ENCODE results near the gene FAM25G.

The FAM25G gene

GRCh38 chr10:47451998-47452494 lies 39.5 kb downstream of the FAM25G start:
- Histone ChIP-seq H3K9me3 (ENCODE audit: control insufficient read depth, insufficient read depth, low read length) (no peaks in the 10 kb centered on the region), H3K4me1 (ENCODE audit: control insufficient read depth, insufficient read depth, low read length) (no peaks in the 10 kb centered on the region), H3K4me3 (ENCODE audit: low read depth, low read length) (no peak overlapping the region), H3K9ac (ENCODE audit: low read depth, low read length) (no peak overlapping the region), H3K27me3 (ENCODE audit: control insufficient read depth, insufficient read depth, low read length) (no peaks in the 10 kb centered on the region), H3K36me3 (ENCODE audit: control insufficient read depth, insufficient read depth, low read length) (no peaks in the 10 kb centered on the region)

GRCh38 chr10:47451273-47451997 lies 40.1 kb downstream of the FAM25G start:
- no peaks in the 10 kb centered on the region for H3K4me1 ChIP-seq (ENCODE audit: control insufficient read depth, insufficient read depth, low read length)
- no peak overlapping the region for H3K4me3 ChIP-seq (ENCODE audit: low read depth, low read length)
- H3K9ac ChIP-seq (ENCODE audit: low read depth, low read length) = no peak overlapping the region
- no peaks in the 10 kb centered on the region for H3K27me3 ChIP-seq (ENCODE audit: control insufficient read depth, insufficient read depth, low read length)
- no peaks in the 10 kb centered on the region for H3K9me3 ChIP-seq (ENCODE audit: control insufficient read depth, insufficient read depth, low read length)
- no peaks in the 10 kb centered on the region for H3K36me3 ChIP-seq (ENCODE audit: control insufficient read depth, insufficient read depth, low read length)

GRCh38 chr10:47450442-47450841 lies 41.1 kb downstream of the FAM25G start:
- no peak overlapping the region for H3K9ac ChIP-seq (ENCODE audit: low read depth, low read length)
- H3K27me3 ChIP-seq (ENCODE audit: control insufficient read depth, insufficient read depth, low read length) = no peaks in the 10 kb centered on the region
- no peaks in the 10 kb centered on the region for H3K9me3 ChIP-seq (ENCODE audit: control insufficient read depth, insufficient read depth, low read length)
- no peak overlapping the region for H3K4me3 ChIP-seq (ENCODE audit: low read depth, low read length)
- no peaks in the 10 kb centered on the region for H3K4me1 ChIP-seq (ENCODE audit: control insufficient read depth, insufficient read depth, low read length)
- no peaks in the 10 kb centered on the region for H3K36me3 ChIP-seq (ENCODE audit: control insufficient read depth, insufficient read depth, low read length)

- H3K9me3 ChIP-seq (ENCODE audit: control insufficient read depth, insufficient read depth, low read length) = no peaks in the 10 kb centered on the region
- no peaks in the 10 kb centered on the region for H3K4me1 ChIP-seq (ENCODE audit: control insufficient read depth, insufficient read depth, low read length)
- H3K36me3 ChIP-seq (ENCODE audit: control insufficient read depth, insufficient read depth, low read length) = no peaks in the 10 kb centered on the region
- H3K4me3 ChIP-seq (ENCODE audit: low read depth, low read length) = no peak overlapping the region
- H3K9ac ChIP-seq (ENCODE audit: low read depth, low read length) = no peak overlapping the region
- no peaks in the 10 kb centered on the region for H3K27me3 ChIP-seq (ENCODE audit: control insufficient read depth, insufficient read depth, low read length)
Observed at GRCh38 chr10:47449979-47450378, 41.5 kb downstream of the FAM25G start.

- H3K9ac ChIP-seq (ENCODE audit: low read depth, low read length) = no peak overlapping the region
- no peaks in the 10 kb centered on the region for H3K27me3 ChIP-seq (ENCODE audit: control insufficient read depth, insufficient read depth, low read length)
- no peaks in the 10 kb centered on the region for H3K36me3 ChIP-seq (ENCODE audit: control insufficient read depth, insufficient read depth, low read length)
- H3K4me3 ChIP-seq (ENCODE audit: low read depth, low read length) = no peak overlapping the region
- no peaks in the 10 kb centered on the region for H3K4me1 ChIP-seq (ENCODE audit: control insufficient read depth, insufficient read depth, low read length)
- no peaks in the 10 kb centered on the region for H3K9me3 ChIP-seq (ENCODE audit: control insufficient read depth, insufficient read depth, low read length)
Observed at GRCh38 chr10:47449102-47449978, 42.2 kb downstream of the FAM25G start.

GRCh38 chr10:47447705-47448104 lies 43.8 kb downstream of the FAM25G start:
- H3K4me3 ChIP-seq (ENCODE audit: low read depth, low read length) = no peak overlapping the region

GRCh38 chr10:47447209-47447608 lies 44.3 kb downstream of the FAM25G start:
- no peaks in the 10 kb centered on the region for H3K36me3 ChIP-seq (ENCODE audit: control insufficient read depth, insufficient read depth, low read length)
- no peak overlapping the region for H3K9ac ChIP-seq (ENCODE audit: low read depth, low read length)
- H3K27me3 ChIP-seq (ENCODE audit: control insufficient read depth, insufficient read depth, low read length) = no peaks in the 10 kb centered on the region
- no peaks in the 10 kb centered on the region for H3K4me1 ChIP-seq (ENCODE audit: control insufficient read depth, insufficient read depth, low read length)
- no peak overlapping the region for H3K4me3 ChIP-seq (ENCODE audit: low read depth, low read length)
- no peaks in the 10 kb centered on the region for H3K9me3 ChIP-seq (ENCODE audit: control insufficient read depth, insufficient read depth, low read length)

More at GRCh38 chr10:47447705-47448104, 43.8 kb downstream of the FAM25G start:
- Histone ChIP-seq H3K27me3 (ENCODE audit: control insufficient read depth, insufficient read depth, low read length) (no peaks in the 10 kb centered on the region), H3K9ac (ENCODE audit: low read depth, low read length) (no peak overlapping the region), H3K9me3 (ENCODE audit: control insufficient read depth, insufficient read depth, low read length) (no peaks in the 10 kb centered on the region), H3K4me1 (ENCODE audit: control insufficient read depth, insufficient read depth, low read length) (no peaks in the 10 kb centered on the region), H3K36me3 (ENCODE audit: control insufficient read depth, insufficient read depth, low read length) (no peaks in the 10 kb centered on the region)

- no peak overlapping the region for H3K9ac ChIP-seq (ENCODE audit: low read depth, low read length)
- H3K27me3 ChIP-seq (ENCODE audit: control insufficient read depth, insufficient read depth, low read length) = no peaks in the 10 kb centered on the region
- no peaks in the 10 kb centered on the region for H3K9me3 ChIP-seq (ENCODE audit: control insufficient read depth, insufficient read depth, low read length)
- H3K4me3 ChIP-seq (ENCODE audit: low read depth, low read length) = no peak overlapping the region
- H3K36me3 ChIP-seq (ENCODE audit: control insufficient read depth, insufficient read depth, low read length) = no peaks in the 10 kb centered on the region
- no peaks in the 10 kb centered on the region for H3K4me1 ChIP-seq (ENCODE audit: control insufficient read depth, insufficient read depth, low read length)
Observed at GRCh38 chr10:47445720-47446119, 45.8 kb downstream of the FAM25G start.

- no peaks in the 10 kb centered on the region for H3K4me1 ChIP-seq (ENCODE audit: control insufficient read depth, insufficient read depth, low read length)
- no peak overlapping the region for H3K9ac ChIP-seq (ENCODE audit: low read depth, low read length)
- no peaks in the 10 kb centered on the region for H3K36me3 ChIP-seq (ENCODE audit: control insufficient read depth, insufficient read depth, low read length)
- H3K27me3 ChIP-seq (ENCODE audit: control insufficient read depth, insufficient read depth, low read length) = no peaks in the 10 kb centered on the region
- no peak overlapping the region for H3K4me3 ChIP-seq (ENCODE audit: low read depth, low read length)
- H3K9me3 ChIP-seq (ENCODE audit: control insufficient read depth, insufficient read depth, low read length) = no peaks in the 10 kb centered on the region
Observed at GRCh38 chr10:47444047-47444446, 47.5 kb downstream of the FAM25G start.

- no peak overlapping the region for H3K9ac ChIP-seq (ENCODE audit: low read depth, low read length)
- no peaks in the 10 kb centered on the region for H3K27me3 ChIP-seq (ENCODE audit: control insufficient read depth, insufficient read depth, low read length)
- no peaks in the 10 kb centered on the region for H3K4me1 ChIP-seq (ENCODE audit: control insufficient read depth, insufficient read depth, low read length)
- no peaks in the 10 kb centered on the region for H3K9me3 ChIP-seq (ENCODE audit: control insufficient read depth, insufficient read depth, low read length)
- no peak overlapping the region for H3K4me3 ChIP-seq (ENCODE audit: low read depth, low read length)
- no peaks in the 10 kb centered on the region for H3K36me3 ChIP-seq (ENCODE audit: control insufficient read depth, insufficient read depth, low read length)
Observed at GRCh38 chr10:47443145-47443544, 48.4 kb downstream of the FAM25G start.

- Histone ChIP-seq H3K9ac (ENCODE audit: low read depth, low read length) (no peak overlapping the region), H3K27me3 (ENCODE audit: control insufficient read depth, insufficient read depth, low read length) (no peaks in the 10 kb centered on the region), H3K36me3 (ENCODE audit: control insufficient read depth, insufficient read depth, low read length) (no peaks in the 10 kb centered on the region), H3K4me3 (ENCODE audit: low read depth, low read length) (no peak overlapping the region), H3K4me1 (ENCODE audit: control insufficient read depth, insufficient read depth, low read length) (no peaks in the 10 kb centered on the region), H3K9me3 (ENCODE audit: control insufficient read depth, insufficient read depth, low read length) (no peaks in the 10 kb centered on the region)
Observed at GRCh38 chr10:47442351-47442750, 49.1 kb downstream of the FAM25G start.

GRCh38 chr10:47441938-47442337 lies 49.6 kb downstream of the FAM25G start:
- no peaks in the 10 kb centered on the region for H3K9me3 ChIP-seq (ENCODE audit: control insufficient read depth, insufficient read depth, low read length)
- H3K4me3 ChIP-seq (ENCODE audit: low read depth, low read length) = no peak overlapping the region
- no peaks in the 10 kb centered on the region for H3K27me3 ChIP-seq (ENCODE audit: control insufficient read depth, insufficient read depth, low read length)
- no peak overlapping the region for H3K9ac ChIP-seq (ENCODE audit: low read depth, low read length)
- H3K36me3 ChIP-seq (ENCODE audit: control insufficient read depth, insufficient read depth, low read length) = no peaks in the 10 kb centered on the region
- H3K4me1 ChIP-seq (ENCODE audit: control insufficient read depth, insufficient read depth, low read length) = no peaks in the 10 kb centered on the region
